Loucy (cell line): ENCODE results near the gene KRT13.

Source experiments
- H2AFZ ChIP-seq: fragments of 200-600 bp; sonication (generic); 2 replicates; pipeline ENCODE4 v1.6.0; 2016; ENCODE audit warnings: antibody characterized with exemption, mild to moderate bottlenecking, low read length, moderate library complexity
- H3F3A ChIP-seq: fragments of 200-600 bp; 2 replicates; pipeline ENCODE4 v1.6.0; 2016; ENCODE audit warnings: antibody characterized with exemption, low read depth, mild to moderate bottlenecking
- H3K27me3 ChIP-seq: fragments of 200-600 bp; sonication (generic); 2 replicates; pipeline ENCODE4 v1.6.1; 2014; ENCODE audit warnings: low read length, mild to moderate bottlenecking; ENCODE audit not compliant: insufficient read depth, poor library complexity, severe bottlenecking
- H3K36me3 ChIP-seq: fragments of 200-600 bp; sonication (generic); 2 replicates; pipeline ENCODE4 v1.6.1; 2016; ENCODE audit warnings: low read length; ENCODE audit not compliant: insufficient read depth
- H3K4me1 ChIP-seq: fragments of 200-600 bp; sonication (generic); 2 replicates; pipeline ENCODE4 v1.5.1; 2014; ENCODE audit warnings: low read length, mild to moderate bottlenecking; ENCODE audit not compliant: insufficient read depth, poor library complexity, severe bottlenecking
- H3K4me2 ChIP-seq: fragments of 200-600 bp; sonication (generic); 2 replicates; pipeline ENCODE4 v1.6.0; 2014; ENCODE audit warnings: antibody characterized with exemption, low read length, low read depth, mild to moderate bottlenecking; ENCODE audit not compliant: poor library complexity, severe bottlenecking
- H3K4me3 ChIP-seq: fragments of 200-600 bp; sonication (generic); 2 replicates; pipeline ENCODE4 v1.5.1; 2014; ENCODE audit warnings: low read length, mild to moderate bottlenecking, mixed read lengths; ENCODE audit not compliant: poor library complexity, severe bottlenecking
- H3K79me2 ChIP-seq: fragments of 200-600 bp; sonication (generic); 2 replicates; pipeline ENCODE4 v1.6.1; 2014; ENCODE audit warnings: low read length; ENCODE audit not compliant: insufficient read depth
- H3K9ac ChIP-seq: fragments of 200-600 bp; sonication (generic); 2 replicates; pipeline ENCODE4 v1.6.0; 2014; ENCODE audit warnings: mild to moderate bottlenecking, low read depth, low read length, moderate library complexity; ENCODE audit not compliant: poor library complexity, severe bottlenecking
- H3K9me2 ChIP-seq: fragments of 200-600 bp; sonication (generic); replicated peaks from 2 replicates; pipeline ENCODE4 v1.6.1; 2016; ENCODE audit warnings: low read depth, low read length, mixed read lengths
- H3K9me3 ChIP-seq: fragments of 200-600 bp; sonication (generic); 2 replicates; pipeline ENCODE4 v1.6.1; 2014; ENCODE audit warnings: mild to moderate bottlenecking, antibody characterized with exemption, low read length, low read depth; ENCODE audit not compliant: insufficient read depth
- H4K20me1 ChIP-seq: fragments of 200-600 bp; sonication (generic); 2 replicates; pipeline ENCODE4 v1.6.0; 2014; ENCODE audit warnings: antibody characterized with exemption, low read length, mild to moderate bottlenecking; ENCODE audit not compliant: insufficient read depth, poor library complexity, severe bottlenecking
- EZH2phosphoT487 ChIP-seq: fragments of 200-600 bp; IDR thresholded peaks from 2 replicates; pipeline ENCODE4 v1.6.1; 2018; ENCODE audit warnings: antibody characterized with exemption, mild to moderate bottlenecking, moderate library complexity, borderline replicate concordance
- TF ChIP-seq, protein P1 (sequence below): fragments of 200-600 bp; sonication (generic); conservative IDR thresholded peaks from 2 replicates; pipeline ENCODE4 v1.5.1; 2014; ENCODE audit warnings: mild to moderate bottlenecking, antibody characterized with exemption, low read length

The KRT13 gene

DNA sequence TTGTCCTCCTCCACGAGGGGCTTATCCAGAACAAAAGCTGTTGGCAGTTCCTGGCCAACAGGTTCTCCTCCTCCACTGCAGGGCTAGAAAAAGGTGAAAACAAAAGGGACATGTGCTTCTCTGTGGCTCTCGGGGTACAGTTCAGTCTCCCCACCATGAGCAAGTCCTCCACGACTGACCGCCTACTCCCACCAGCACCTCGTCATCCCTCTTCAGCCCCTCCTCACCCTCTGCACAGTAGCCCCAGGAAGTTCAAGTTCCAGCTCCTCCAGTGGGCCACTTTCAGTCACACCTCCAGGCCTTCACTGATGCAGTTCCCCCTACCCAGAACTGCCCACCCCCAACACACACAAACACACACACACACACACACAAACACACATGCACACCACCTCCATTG is 47.0 kb upstream of the KRT13 start:
- Histone ChIP-seq H3K9me2 (no peaks in the 10 kb centered on the region), H3K9ac (no peak overlapping the region), H3K79me2 (no peaks in the 10 kb centered on the region), H3F3A (no peaks in the 10 kb centered on the region), H3K9me3 (no peaks in the 10 kb centered on the region), H3K27me3 (no peaks in the 10 kb centered on the region), H4K20me1 (no peaks in the 10 kb centered on the region), H3K36me3 (no peaks in the 10 kb centered on the region), H3K4me3 (no peak overlapping the region), H3K4me1 (no peaks in the 10 kb centered on the region), H3K4me2 (no peak overlapping the region), H2AFZ (no peak overlapping the region)
- no peak for TF ChIP-seq EZH2phosphoT487
- TF ChIP-seq, protein P1, sequence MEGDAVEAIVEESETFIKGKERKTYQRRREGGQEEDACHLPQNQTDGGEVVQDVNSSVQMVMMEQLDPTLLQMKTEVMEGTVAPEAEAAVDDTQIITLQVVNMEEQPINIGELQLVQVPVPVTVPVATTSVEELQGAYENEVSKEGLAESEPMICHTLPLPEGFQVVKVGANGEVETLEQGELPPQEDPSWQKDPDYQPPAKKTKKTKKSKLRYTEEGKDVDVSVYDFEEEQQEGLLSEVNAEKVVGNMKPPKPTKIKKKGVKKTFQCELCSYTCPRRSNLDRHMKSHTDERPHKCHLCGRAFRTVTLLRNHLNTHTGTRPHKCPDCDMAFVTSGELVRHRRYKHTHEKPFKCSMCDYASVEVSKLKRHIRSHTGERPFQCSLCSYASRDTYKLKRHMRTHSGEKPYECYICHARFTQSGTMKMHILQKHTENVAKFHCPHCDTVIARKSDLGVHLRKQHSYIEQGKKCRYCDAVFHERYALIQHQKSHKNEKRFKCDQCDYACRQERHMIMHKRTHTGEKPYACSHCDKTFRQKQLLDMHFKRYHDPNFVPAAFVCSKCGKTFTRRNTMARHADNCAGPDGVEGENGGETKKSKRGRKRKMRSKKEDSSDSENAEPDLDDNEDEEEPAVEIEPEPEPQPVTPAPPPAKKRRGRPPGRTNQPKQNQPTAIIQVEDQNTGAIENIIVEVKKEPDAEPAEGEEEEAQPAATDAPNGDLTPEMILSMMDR, result no peak

DNA sequence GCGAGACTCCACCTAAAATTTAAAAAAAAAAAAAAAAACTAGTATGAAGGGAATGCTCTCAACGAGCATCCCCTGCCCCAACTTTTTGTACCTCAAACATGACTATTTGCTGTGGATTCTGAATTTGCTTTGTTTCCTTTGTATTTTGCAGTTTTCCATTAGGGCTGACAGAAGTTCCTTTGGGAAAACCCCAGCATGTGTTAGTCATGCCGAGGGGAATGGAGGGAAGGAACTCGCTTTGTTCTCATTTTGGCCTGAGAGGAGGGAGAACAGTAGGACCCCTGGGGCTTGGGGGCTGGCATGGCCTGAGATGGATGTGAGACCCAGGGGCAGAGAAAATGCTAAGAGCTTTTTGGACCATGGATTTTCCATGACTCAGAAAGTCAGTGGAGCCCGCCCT is 46.0 kb upstream of the KRT13 start:
- no peaks in the 10 kb centered on the region for H3K79me2 ChIP-seq
- no peaks in the 10 kb centered on the region for H3K36me3 ChIP-seq
- no peak for TF ChIP-seq EZH2phosphoT487
- TF ChIP-seq, protein P1, result no peak
- no peaks in the 10 kb centered on the region for H3K27me3 ChIP-seq
- H3K4me3 ChIP-seq, result no peak overlapping the region
- H3K9ac ChIP-seq, result no peak overlapping the region
- H3K9me2 ChIP-seq, result no peaks in the 10 kb centered on the region
- no peaks in the 10 kb centered on the region for H3K9me3 ChIP-seq
- H2AFZ ChIP-seq, result no peak overlapping the region
- no peak overlapping the region for H3K4me2 ChIP-seq
- no peaks in the 10 kb centered on the region for H3F3A ChIP-seq
- H4K20me1 ChIP-seq, result no peaks in the 10 kb centered on the region
- H3K4me1 ChIP-seq, result no peaks in the 10 kb centered on the region

DNA sequence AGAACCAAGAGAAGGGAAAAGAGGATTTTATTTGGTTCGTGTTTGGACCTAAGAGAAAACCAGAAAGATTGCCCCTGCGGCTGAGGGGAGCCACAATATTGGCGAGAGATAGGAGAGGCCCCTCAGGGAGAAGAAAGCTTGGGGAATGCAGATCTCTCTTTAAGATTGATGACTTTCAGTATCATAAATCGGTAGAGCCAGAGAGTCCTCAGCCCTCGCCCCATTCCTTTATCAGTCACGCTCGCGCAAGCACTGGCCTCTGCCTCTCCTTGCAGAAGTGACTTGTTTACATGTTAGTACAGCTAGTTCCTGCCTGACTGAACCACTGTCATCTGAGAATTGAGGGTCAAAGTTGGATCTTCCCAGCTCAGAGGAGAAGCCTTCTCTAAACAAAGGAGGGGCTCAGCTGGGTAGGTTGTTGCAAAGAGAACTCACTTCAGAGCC is 44.2 kb upstream of the KRT13 start:
- Histone ChIP-seq H3K4me2 (no peak overlapping the region), H4K20me1 (no peaks in the 10 kb centered on the region), H3K9me2 (no peaks in the 10 kb centered on the region), H3K4me3 (no peak overlapping the region), H3F3A (no peaks in the 10 kb centered on the region), H3K27me3 (no peaks in the 10 kb centered on the region), H3K9ac (no peak overlapping the region), H3K9me3 (no peaks in the 10 kb centered on the region), H3K4me1 (no peaks in the 10 kb centered on the region), H2AFZ (0 out of 2 replicates have a peak overlapping the region, but pooled peaks have one; percentile 61), H3K36me3 (no peaks in the 10 kb centered on the region), H3K79me2 (no peaks in the 10 kb centered on the region)
- TF ChIP-seq, protein P1, result no peak
- no peak for TF ChIP-seq EZH2phosphoT487
